ENCODE data around the gene C1QL1. TPM values are rescaled to one million over a fixed set of nuclear protein-coding genes. Genes with fewer than 3 reads are reported as not detected.

The C1QL1 gene
- total and polyA plus RNA-seq, 2 experiments from 2014 or later: 0.14 to 0.86 TPM

DNA sequence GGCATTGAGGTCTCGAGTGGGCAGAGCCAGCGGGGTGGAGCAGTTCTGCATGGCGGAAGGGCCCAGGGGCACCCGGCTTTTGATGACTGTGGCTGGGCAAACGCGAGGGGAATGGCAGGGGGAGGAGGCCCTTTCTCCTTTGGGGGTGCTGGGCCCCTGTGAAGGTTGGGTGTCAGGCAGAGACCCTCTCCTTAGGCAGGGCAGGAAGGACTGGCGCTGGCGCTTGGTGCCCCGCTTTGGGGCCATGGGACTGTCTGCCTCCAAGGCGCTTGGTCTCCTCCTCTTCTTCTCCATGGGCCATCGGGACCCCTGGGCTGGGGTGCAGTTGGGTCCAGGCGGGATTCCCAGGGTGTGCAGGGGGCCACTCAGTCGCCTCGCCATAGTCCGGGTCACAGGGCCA lies 40.0 kb downstream of the C1QL1 start:
- Histone ChIP-seq H3K27ac (no peak overlapping the region), H3K9me3 (ENCODE audit: low read depth) (no peaks in the 10 kb centered on the region), H4K20me1 (ENCODE audit: insufficient read depth) (no peaks in the 10 kb centered on the region), H3K9ac (no peak overlapping the region), H3K9me2 (ENCODE audit: insufficient read depth) (no peaks in the 10 kb centered on the region), H3K4me1 (ENCODE audit: insufficient read depth) (no peaks in the 10 kb centered on the region), H2AFZ (no peak overlapping the region), H3K79me2 (ENCODE audit: insufficient read depth) (no peaks in the 10 kb centered on the region), H3K27me3 (replicated peaks; ENCODE audit: insufficient read depth) (no peaks in the 10 kb centered on the region), H3K4me3 (no peak overlapping the region), H3F3A (ENCODE audit: insufficient read depth) (no peaks in the 10 kb centered on the region), H3K36me3 (ENCODE audit: low read depth) (no peaks in the 10 kb centered on the region), H3K4me2 (ENCODE audit: unreplicated experiment) (no peak overlapping the region)
- WGBS, 2 experiments (ENCODE audit: low coverage in 1 of 2, low lambda C conversion rate in 2 of 2, missing lambda C conversion rate in 2 of 2): 98 to 100% methylated on average over 15 of the region's 15 CpGs
- TF ChIP-seq EZH2 (IDR thresholded peaks at IDR 0.05; ENCODE audit: insufficient read depth, poor library complexity, severe bottlenecking): no peak
- TF ChIP-seq EZH2phosphoT487 (IDR thresholded peaks at IDR 0.05; ENCODE audit: insufficient read depth, low read depth): no peak
- no peak for DNase-seq
- in situ Hi-C loops (cut with MboI): loop anchor here (10.0 kb wide), 1 partner anchor 87 kb away; no protein-coding TSS in a partner anchor

DNA sequence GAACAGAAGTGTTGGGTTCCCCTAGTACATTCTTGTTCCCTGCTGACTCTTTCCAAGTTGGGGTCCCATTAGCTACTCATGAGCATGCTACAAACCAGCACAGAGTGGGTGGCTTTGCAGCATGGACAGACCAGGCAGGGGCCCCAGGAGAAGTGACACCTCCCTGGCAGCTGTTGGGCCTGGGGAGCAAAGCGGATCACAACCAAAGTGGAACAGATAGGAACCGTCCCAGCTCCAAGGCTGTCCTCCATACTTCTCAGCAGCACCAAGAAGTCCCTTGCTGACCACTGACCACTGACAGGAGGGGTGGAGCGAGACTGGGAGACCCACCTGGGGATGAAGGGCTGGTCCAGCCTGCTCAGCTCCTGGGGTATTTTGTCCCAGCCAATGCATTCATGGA lies 40.4 kb downstream of the C1QL1 start:
- in situ Hi-C loops (cut with MboI): loop anchor here (10.0 kb wide), 1 partner anchor 87 kb away; no protein-coding TSS in a partner anchor

DNA sequence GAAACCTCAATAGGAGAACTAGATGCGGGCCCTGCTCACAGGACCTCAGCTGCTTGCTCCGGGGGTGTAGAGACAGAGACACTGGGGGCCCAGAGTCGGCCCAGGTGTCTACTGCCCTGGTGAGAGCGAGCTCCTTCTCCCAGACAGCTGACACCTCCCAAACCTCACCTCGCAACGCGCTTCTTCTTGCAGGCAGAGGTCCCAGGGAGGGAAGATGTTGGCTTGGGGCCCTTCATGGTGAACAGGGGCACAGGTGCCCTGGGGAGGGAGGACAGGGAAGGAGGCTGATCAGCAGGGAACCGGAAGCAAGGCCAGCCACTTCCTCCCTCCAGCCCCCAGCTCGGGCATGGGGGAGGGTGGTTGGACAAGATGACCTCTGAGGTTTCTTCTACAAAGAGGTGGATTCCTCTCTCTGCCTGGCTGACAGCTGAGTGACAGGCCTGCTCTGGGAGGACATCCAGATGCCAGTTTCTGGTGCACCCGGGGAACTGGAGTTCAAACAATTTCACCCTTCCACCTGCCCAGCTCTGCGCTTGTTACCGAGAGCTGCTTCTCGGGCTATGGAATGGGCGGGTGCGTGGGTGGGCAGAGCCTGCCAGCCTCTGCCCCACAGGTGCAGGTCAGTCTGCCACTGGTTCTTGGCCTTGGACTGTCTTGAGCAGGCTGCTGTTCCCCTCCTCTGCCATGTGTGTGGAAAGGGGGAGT lies 41.1 kb downstream of the C1QL1 start:
- H3K9me2 ChIP-seq (ENCODE audit: insufficient read depth): no peaks in the 10 kb centered on the region
- no peak overlapping the region for H3K4me2 ChIP-seq (ENCODE audit: unreplicated experiment)

More for the DNA sequence above, 40.4 kb downstream of the C1QL1 start:
- Histone ChIP-seq H3K4me1 (ENCODE audit: insufficient read depth) (no peaks in the 10 kb centered on the region), H3K9me3 (ENCODE audit: low read depth) (no peaks in the 10 kb centered on the region), H3F3A (ENCODE audit: insufficient read depth) (no peaks in the 10 kb centered on the region), H2AFZ (no peak overlapping the region), H3K27ac (no peak overlapping the region), H4K20me1 (ENCODE audit: insufficient read depth) (no peaks in the 10 kb centered on the region), H3K27me3 (replicated peaks; ENCODE audit: insufficient read depth) (no peaks in the 10 kb centered on the region), H3K79me2 (ENCODE audit: insufficient read depth) (no peaks in the 10 kb centered on the region), H3K36me3 (ENCODE audit: low read depth) (no peaks in the 10 kb centered on the region), H3K9me2 (ENCODE audit: insufficient read depth) (no peaks in the 10 kb centered on the region), H3K9ac (no peak overlapping the region), H3K4me3 (no peak overlapping the region), H3K4me2 (ENCODE audit: unreplicated experiment) (no peak overlapping the region)
- 97 to 98% methylated on average over 3 of the region's 3 CpGs for WGBS, 2 experiments (ENCODE audit: low coverage in 1 of 2, low lambda C conversion rate in 2 of 2, missing lambda C conversion rate in 2 of 2)
- TF ChIP-seq EZH2 (IDR thresholded peaks at IDR 0.05; ENCODE audit: insufficient read depth, poor library complexity, severe bottlenecking): no peak
- TF ChIP-seq EZH2phosphoT487 (IDR thresholded peaks at IDR 0.05; ENCODE audit: insufficient read depth, low read depth): no peak
- no peak for DNase-seq

DNA sequence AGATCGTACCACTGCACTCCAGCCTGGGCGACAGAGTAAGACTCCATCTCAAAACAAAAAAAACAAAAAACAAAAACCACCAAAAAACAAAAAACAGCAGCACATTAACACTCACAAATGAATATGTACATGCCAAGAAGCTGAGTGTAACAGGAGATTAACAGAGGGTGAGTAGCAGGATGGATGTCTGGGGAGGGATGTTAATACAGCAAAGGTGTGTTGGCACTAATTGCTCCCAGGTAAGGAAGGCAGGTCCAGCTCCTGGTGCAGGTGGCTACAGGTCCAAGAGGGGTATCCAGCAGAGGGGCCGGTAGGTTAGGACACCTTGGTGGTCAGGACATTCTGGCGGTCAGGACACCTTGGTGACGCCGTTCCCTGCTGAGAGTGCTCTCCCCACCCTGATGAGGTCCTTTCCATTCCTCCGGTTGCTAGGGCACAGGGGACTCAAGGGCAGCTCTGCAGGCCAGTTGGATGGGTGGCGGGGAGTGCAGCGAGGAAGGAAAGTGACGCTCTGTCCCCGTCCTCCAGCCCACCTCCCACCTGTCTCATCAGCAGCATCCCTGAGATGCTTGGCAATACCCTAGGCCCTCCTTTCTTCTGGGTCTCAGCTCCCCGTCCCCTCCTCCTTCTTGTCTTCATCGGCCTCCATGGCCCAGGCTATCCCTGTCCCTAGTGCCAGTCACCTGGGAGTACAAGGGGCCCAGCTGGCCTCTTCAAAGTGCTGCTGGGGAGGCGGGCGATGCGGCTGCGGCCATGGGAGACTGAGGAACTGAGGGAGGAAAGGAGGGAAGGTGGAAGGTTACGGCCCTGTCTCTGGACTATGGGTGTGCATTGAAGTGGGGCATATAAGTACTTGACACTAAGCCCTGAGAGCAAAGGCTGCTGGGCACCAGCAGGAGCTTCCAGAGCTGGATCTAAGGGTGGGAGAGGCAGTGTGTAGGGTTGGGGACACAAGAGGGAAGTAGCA lies 42.1 kb downstream of the C1QL1 start:
- Histone ChIP-seq H3K79me2 (ENCODE audit: insufficient read depth) (no peaks in the 10 kb centered on the region), H2AFZ (no peak overlapping the region), H3F3A (ENCODE audit: insufficient read depth) (no peaks in the 10 kb centered on the region), H3K4me3 (no peak overlapping the region), H3K9ac (no peak overlapping the region), H3K27me3 (replicated peaks; ENCODE audit: insufficient read depth) (no peaks in the 10 kb centered on the region), H3K4me2 (ENCODE audit: unreplicated experiment) (no peak overlapping the region), H3K9me2 (ENCODE audit: insufficient read depth) (no peaks in the 10 kb centered on the region), H3K4me1 (ENCODE audit: insufficient read depth) (no peaks in the 10 kb centered on the region), H3K27ac (no peak overlapping the region), H3K36me3 (ENCODE audit: low read depth) (no peaks in the 10 kb centered on the region), H4K20me1 (ENCODE audit: insufficient read depth) (no peaks in the 10 kb centered on the region), H3K9me3 (ENCODE audit: low read depth) (no peaks in the 10 kb centered on the region)
- in situ Hi-C loops (cut with MboI): loop anchor here (10.0 kb wide), 1 partner anchor 89 kb away; no protein-coding TSS in a partner anchor
- no peak for DNase-seq
- TF ChIP-seq EZH2phosphoT487 (IDR thresholded peaks at IDR 0.05; ENCODE audit: insufficient read depth, low read depth) (no peak), EZH2 (IDR thresholded peaks at IDR 0.05; ENCODE audit: insufficient read depth, poor library complexity, severe bottlenecking) (no peak)
- 96 to 97% methylated on average over 18 of the region's 18 CpGs for WGBS, 2 experiments (ENCODE audit: low coverage in 1 of 2, low lambda C conversion rate in 2 of 2, missing lambda C conversion rate in 2 of 2)

More for the DNA sequence above, 41.1 kb downstream of the C1QL1 start:
- H4K20me1 ChIP-seq (ENCODE audit: insufficient read depth): no peaks in the 10 kb centered on the region
- H3K79me2 ChIP-seq (ENCODE audit: insufficient read depth): no peaks in the 10 kb centered on the region
- H2AFZ ChIP-seq: no peak overlapping the region
- in situ Hi-C loops (cut with MboI): loop anchor here (10.0 kb wide), 1 partner anchor 88 kb away; no protein-coding TSS in a partner anchor
- no peaks in the 10 kb centered on the region for H3F3A ChIP-seq (ENCODE audit: insufficient read depth)
- 98 to 99% methylated on average over 15 of the region's 15 CpGs for WGBS, 2 experiments (ENCODE audit: low coverage in 1 of 2, low lambda C conversion rate in 2 of 2, missing lambda C conversion rate in 2 of 2)
- no peaks in the 10 kb centered on the region for H3K4me1 ChIP-seq (ENCODE audit: insufficient read depth)
- H3K36me3 ChIP-seq (ENCODE audit: low read depth): no peaks in the 10 kb centered on the region
- no peak overlapping the region for H3K4me3 ChIP-seq
- H3K27ac ChIP-seq: no peak overlapping the region
- H3K9ac ChIP-seq: no peak overlapping the region
- no peak for TF ChIP-seq EZH2phosphoT487 (IDR thresholded peaks at IDR 0.05; ENCODE audit: insufficient read depth, low read depth)
- TF ChIP-seq EZH2 (IDR thresholded peaks at IDR 0.05; ENCODE audit: insufficient read depth, poor library complexity, severe bottlenecking): no peak
- DNase-seq: no peak
- no peaks in the 10 kb centered on the region for H3K9me3 ChIP-seq (ENCODE audit: low read depth)
- no peaks in the 10 kb centered on the region for H3K27me3 ChIP-seq (replicated peaks; ENCODE audit: insufficient read depth)
